H1 (cell line): ENCODE results near the gene RGS17. TPM values are rescaled to one million over a fixed set of nuclear protein-coding genes. Genes with fewer than 3 reads are reported as not detected.

Experiments
- CTCF ChIA-PET: fragments of 300-600 bp; sonication (Branson Sonifier 250); formaldehyde crosslinking; loops from one replicate; lab custom pipeline; 2021; ENCODE audit not compliant: partially characterized antibody; lab: Charles Lee
- POLR2A ChIA-PET: fragments of 300-600 bp; sonication (Branson Sonifier 250); formaldehyde crosslinking; loops from one replicate; lab custom pipeline; 2021; ENCODE audit warnings: inconsistent platforms; ENCODE audit not compliant: partially characterized antibody; lab: Charles Lee
- DNase-seq, 2 experiments: peaks; one replicate each; pipeline versions ENCODE4 v3.0.0 to v3.0.0-alpha.2; 2010 to 2022; ENCODE audit warnings: low spot score in 2 of 2, low read depth in 1 of 2, mixed read lengths in 1 of 2
- FAIRE-seq: peaks from 2 replicates; lab custom pipeline; 2011; peaks lifted over from hg19 to GRCh38; lab: Jason Lieb, UNC
- H2AFZ ChIP-seq: 2 replicates; pipeline ENCODE4 v1.8.1; 2012; ENCODE audit warnings: low read length, inconsistent platforms
- H2AK5ac ChIP-seq: 2 replicates; pipeline ENCODE4 v1.6.1; 2013; ENCODE audit warnings: low read depth, low read length
- H2BK120ac ChIP-seq: replicated peaks from 2 replicates; pipeline ENCODE3; 2013; ENCODE audit warnings: low read depth, low read length, inconsistent platforms
- H2BK12ac ChIP-seq: 2 replicates; pipeline ENCODE4 v1.6.1; 2013; ENCODE audit warnings: low read depth, low read length
- H2BK15ac ChIP-seq: 2 replicates; pipeline ENCODE4 v1.6.1; 2013; ENCODE audit warnings: low read length
- H2BK20ac ChIP-seq: 2 replicates; pipeline ENCODE4 v1.6.1; 2013; ENCODE audit warnings: low read length
- H2BK5ac ChIP-seq: 2 replicates; pipeline ENCODE4 v1.6.1; 2013; ENCODE audit warnings: low read depth, low read length
- H3K14ac ChIP-seq: 2 replicates; pipeline ENCODE4 v1.6.1; 2013; ENCODE audit warnings: inconsistent platforms; ENCODE audit not compliant: insufficient read length
- H3K18ac ChIP-seq: 2 replicates; pipeline ENCODE4 v1.6.1; 2013; ENCODE audit warnings: low read length; ENCODE audit errors: extremely low read depth
- H3K23ac ChIP-seq: 2 replicates; pipeline ENCODE4 v1.6.1; 2013; ENCODE audit warnings: inconsistent platforms; ENCODE audit not compliant: insufficient read length
- H3K23me2 ChIP-seq: 2 replicates; pipeline ENCODE4 v1.6.1; 2013; ENCODE audit warnings: low read depth, low read length
- H3K27ac ChIP-seq: 2 replicates; pipeline ENCODE4 v1.6.1; 2011; ENCODE audit warnings: low read depth, low read length, inconsistent platforms
- H3K27me3 ChIP-seq, 4 experiments: replicated peaks in 1 of 4; 1 replicate in 1 of 4; 2 replicates in 3 of 4; pipeline versions ENCODE4 v1.6.1 to v1.8.1; 2011 to 2013; ENCODE audit warnings: low read length in 3 of 4, mild to moderate bottlenecking in 3 of 4, inconsistent platforms in 2 of 4, mixed read lengths in 2 of 4, moderate library complexity in 1 of 4; ENCODE audit not compliant: control insufficient read depth in 3 of 4, insufficient read depth in 3 of 4; ENCODE audit errors: extremely low read depth in 1 of 4
- H3K36me3 ChIP-seq, 4 experiments: 2 replicates each; pipeline versions ENCODE4 v1.6.1 to v1.8.1; 2011 to 2013; ENCODE audit warnings: mild to moderate bottlenecking in 4 of 4, low read length in 3 of 4, moderate library complexity in 2 of 4, control low read depth in 1 of 4, inconsistent platforms in 1 of 4; ENCODE audit not compliant: insufficient read depth in 4 of 4, control insufficient read depth in 2 of 4
- H3K4ac ChIP-seq: replicated peaks from 2 replicates; pipeline ENCODE3; 2013; ENCODE audit warnings: low read length, low read depth, mixed read lengths, inconsistent platforms; ENCODE audit not compliant: insufficient read length
- H3K4me1 ChIP-seq, 4 experiments: replicated peaks in 1 of 4; 1 replicate in 1 of 4; 2 replicates in 3 of 4; pipeline versions ENCODE4 v1.6.1 to v1.8.1; 2011 to 2013; ENCODE audit warnings: low read length in 3 of 4, inconsistent platforms in 2 of 4, mixed read lengths in 1 of 4; ENCODE audit not compliant: insufficient read depth in 4 of 4, control insufficient read depth in 3 of 4
- H3K4me2 ChIP-seq, 2 experiments: 2 replicates each; pipeline versions ENCODE4 v1.6.1 to v1.8.1; 2011 to 2013; ENCODE audit warnings: low read depth in 2 of 2, low read length in 2 of 2, control low read depth in 1 of 2, inconsistent platforms in 1 of 2, mild to moderate bottlenecking in 1 of 2; ENCODE audit not compliant: insufficient read depth in 1 of 2
- H3K4me3 ChIP-seq, 4 experiments: fragments of 200-600, 300-600 bp in 1 of 4; sonication (generic), shearing (Covaris generic), sonication (Bioruptor Twin) in 1 of 4; 2 replicates each; pipeline versions ENCODE4 v1.5.1 to v1.8.1; 2011 to 2016; ENCODE audit warnings: low read length in 4 of 4, low read depth in 3 of 4, control low read depth in 2 of 4, inconsistent platforms in 2 of 4, mild to moderate bottlenecking in 2 of 4, mixed read lengths in 1 of 4, moderate library complexity in 1 of 4; ENCODE audit not compliant: insufficient read depth in 2 of 4; ENCODE audit errors: extremely low read depth in 1 of 4
- H3K56ac ChIP-seq: replicated peaks from 2 replicates; pipeline ENCODE3; 2013; ENCODE audit warnings: low read depth, mild to moderate bottlenecking, mixed read lengths, low read length, inconsistent platforms; ENCODE audit not compliant: insufficient read length
- H3K79me1 ChIP-seq: 2 replicates; pipeline ENCODE4 v1.6.1; 2013; ENCODE audit warnings: low read depth, low read length, control low read depth
- H3K79me2 ChIP-seq, 2 experiments: 2 replicates each; pipeline versions ENCODE4 v1.6.1 to v1.8.1; 2012 to 2013; ENCODE audit warnings: low read length in 2 of 2, mild to moderate bottlenecking in 2 of 2, inconsistent platforms in 1 of 2; ENCODE audit not compliant: insufficient read depth in 2 of 2, control insufficient read depth in 1 of 2
- H3K9ac ChIP-seq, 4 experiments: replicated peaks in 1 of 4; 1 replicate in 1 of 4; 2 replicates in 3 of 4; pipeline versions ENCODE4 v1.6.1 to v1.8.1; 2011 to 2013; ENCODE audit warnings: low read depth in 3 of 4, low read length in 3 of 4, control low read depth in 2 of 4, mild to moderate bottlenecking in 2 of 4, moderate library complexity in 2 of 4, inconsistent platforms in 1 of 4; ENCODE audit errors: extremely low read depth in 1 of 4
- H3K9me3 ChIP-seq, 2 experiments: 2 replicates each; pipeline versions ENCODE4 v1.6.1 to v1.8.1; 2012 to 2013; ENCODE audit warnings: mild to moderate bottlenecking in 2 of 2, moderate library complexity in 2 of 2, control low read depth in 1 of 2, inconsistent platforms in 1 of 2, low read depth in 1 of 2, low read length in 1 of 2, mixed read lengths in 1 of 2; ENCODE audit not compliant: insufficient read depth in 2 of 2
- H4K20me1 ChIP-seq, 2 experiments: replicated peaks in 1 of 2; 2 replicates each; pipeline versions ENCODE3 to v1.8.1; 2011 to 2013; ENCODE audit warnings: inconsistent platforms in 2 of 2, low read length in 2 of 2, mild to moderate bottlenecking in 1 of 2; ENCODE audit not compliant: insufficient read depth in 2 of 2, control insufficient read depth in 1 of 2
- H4K5ac ChIP-seq: 2 replicates; pipeline ENCODE4 v1.6.1; 2013; ENCODE audit warnings: low read length, low read depth, mixed read lengths, inconsistent platforms; ENCODE audit not compliant: insufficient read length
- H4K8ac ChIP-seq: 2 replicates; pipeline ENCODE4 v1.8.0; 2013; ENCODE audit warnings: mild to moderate bottlenecking, moderate library complexity, low read length, inconsistent platforms; ENCODE audit not compliant: insufficient read depth; ENCODE audit errors: extremely low read depth
- H4K91ac ChIP-seq: replicated peaks from 2 replicates; pipeline ENCODE3; 2013; ENCODE audit warnings: low read length, mixed read lengths, inconsistent platforms; ENCODE audit not compliant: insufficient read length
- MAFK ChIP-seq: IDR thresholded peaks from 2 replicates; pipeline ENCODE4 v1.6.1; 2012; ENCODE audit warnings: low read depth, mild to moderate bottlenecking, improper control_type of control experiment, low read length
- TAF1 ChIP-seq: IDR thresholded peaks from 2 replicates; pipeline ENCODE4 v1.6.1; 2011; ENCODE audit warnings: mild to moderate bottlenecking, low read depth, low read length
- WGBS, 2 experiments: shearing (Covaris generic) in 1 of 2; methylation state at CpG; one replicate each; pipeline versions ENCODE4 v1.1.6 to v1.1.7; 2013 to 2015; ENCODE audit warnings: low lambda C conversion rate in 2 of 2, mixed read lengths in 2 of 2, inconsistent platforms in 1 of 2, low coverage in 1 of 2, missing lambda C conversion rate in 1 of 2; ENCODE audit not compliant: insufficient replicate concordance in 2 of 2, insufficient coverage in 1 of 2, insufficient read length in 1 of 2; ENCODE audit errors: extremely low coverage in 1 of 2, missing lambda C conversion rate in 1 of 2; 5-methylcytosine and 5-hydroxymethylcytosine counted together
- polyA plus RNA-seq, 7 experiments: library from polyadenylated mRNA; depleted of rRNA in 3 of 7; stranded (reverse) in 5 of 7; unstranded in 2 of 7; fragments of >200 nt in 5 of 7; fragments of 200-250 nt in 2 of 7; gene quantifications; 1 replicate in 5 of 7; 2 replicates in 1 of 7; 4 replicates in 1 of 7; pipeline versions ENCODE4 v1.2.1 to v1.2.3, GENCODE V29; 2011 to 2013; ENCODE audit warnings: missing spikeins in 2 of 7, mixed read lengths in 2 of 7
- total RNA-seq: library from RNA; stranded (reverse); fragmentation: NEBNext Ultra II Directional; extraction: Animal tissue kit (Norgen Biotek cat#: 25700); gene quantifications from 2 replicates; pipeline ENCODE4 v1.2.1, GENCODE V29; 2021

The RGS17 gene
- total and polyA plus RNA-seq, 2 of the 8 experiments (the other 6 are each of a cell fraction or from before 2014, with no cell fraction given): 2.0 to 12.2 TPM

- no peak overlapping the region for H3K27ac ChIP-seq
- H3K9me3 ChIP-seq: peaks cover 0 to 5% of the 10 kb centered on the region in 2 experiments; a peak in 2 of 4 replicates
- POLR2A ChIA-PET: interaction anchor here (1.0 kb wide), 1 partner anchor 72 kb away, joined by 3 read pairs; the partner anchor contains the start of gene RGS17
- H2BK120ac ChIP-seq: no peak overlapping the region
- no peaks in the 10 kb centered on the region; the same call in 1 of the 2 replicates for H3K23me2 ChIP-seq
- H2AFZ ChIP-seq: no peak overlapping the region
- H3K56ac ChIP-seq: no peak overlapping the region
- H3K79me1 ChIP-seq: no peaks in the 10 kb centered on the region; the same call in 1 of the 2 replicates
- H3K4ac ChIP-seq: no peak overlapping the region
- H3K23ac ChIP-seq: no peak overlapping the region
- H2BK20ac ChIP-seq: no peak overlapping the region
- H3K27me3 ChIP-seq: no peaks in the 10 kb centered on the region
- no peak overlapping the region for H3K14ac ChIP-seq
- no peak overlapping the region for H4K91ac ChIP-seq
- no peaks in the 10 kb centered on the region for H3K79me2 ChIP-seq
- H3K4me3 ChIP-seq: no peak overlapping the region
- H4K20me1 ChIP-seq: no peaks in the 10 kb centered on the region
- DNase-seq (no peak), FAIRE-seq (no peak)
- H2BK5ac ChIP-seq: no peak overlapping the region
- H3K4me2 ChIP-seq: 0 out of 4 replicates have a peak overlapping the region, but pooled peaks of 1 of the 2 experiments have one; percentile 12
- CTCF ChIA-PET: interaction anchor here (0.7 to 1.3 kb wide), 2 partner anchors 19 to 30 kb away, joined by 3 read pairs; no protein-coding TSS in a partner anchor
- no peak overlapping the region for H2AK5ac ChIP-seq
- no peak overlapping the region for H3K18ac ChIP-seq
- no peak overlapping the region for H4K5ac ChIP-seq
- H2BK15ac ChIP-seq: no peak overlapping the region
- no peaks in the 10 kb centered on the region for H3K36me3 ChIP-seq
- peak; percentile 47; the same call in 1 of the 2 replicates for TF ChIP-seq MAFK
- TF ChIP-seq TAF1: no peak
- no peak overlapping the region for H4K8ac ChIP-seq
- no peak overlapping the region for H3K9ac ChIP-seq
- 79% methylated on average over 4 of the region's 4 CpGs; no CpG with 5 or more reads in 1 of the 2 experiments for WGBS, 2 experiments
- H3K4me1 ChIP-seq: peaks cover 2 to 9% (median 4%) of the 10 kb centered on the region in 4 experiments; a peak in 4 of 7 replicates
- no peak overlapping the region for H2BK12ac ChIP-seq
Observed at GRCh38 chr6:153058909-153059308, 72.2 kb downstream of the RGS17 start.
